NCI-H345 (cell line): Measurements from ENCODE around the gene ORM1.

Experiments used
- DNase-seq: peaks from one replicate; lab custom pipeline; 2025; lab: John Stamatoyannopoulos, UW

ORM1 gene

GRCh38 chr9:114344188-114344566, 21.3 kb downstream of the ORM1 start:
- DNase-seq, result no peak

GRCh38 chr9:114344692-114345091, 21.8 kb downstream of the ORM1 start:
- DNase-seq, result no peak

- DNase-seq, result no peak
These were observed 22.7 kb downstream of the ORM1 start for GRCh38 chr9:114345493-114346065.

GRCh38 chr9:114346146-114346545, 23.2 kb downstream of the ORM1 start:
- no peak for DNase-seq

GRCh38 chr9:114347675-114348074, 24.8 kb downstream of the ORM1 start:
- no peak for DNase-seq

- DNase-seq, result no peak
These were observed 25.5 kb downstream of the ORM1 start for GRCh38 chr9:114348261-114348905.

GRCh38 chr9:114348906-114349482, 26.1 kb downstream of the ORM1 start:
- DNase-seq, result no peak

- no peak for DNase-seq
These were observed 27.0 kb downstream of the ORM1 start for GRCh38 chr9:114349713-114350480.

GRCh38 chr9:114350636-114351401, 27.9 kb downstream of the ORM1 start:
- DNase-seq, result no peak

- no peak for DNase-seq
These were observed 29.0 kb downstream of the ORM1 start for GRCh38 chr9:114351932-114352331.

GRCh38 chr9:114355821-114356220, 32.9 kb downstream of the ORM1 start:
- no peak for DNase-seq

- DNase-seq, result no peak
These were observed 33.9 kb downstream of the ORM1 start for GRCh38 chr9:114356792-114357191.

GRCh38 chr9:114357360-114357759, 34.5 kb downstream of the ORM1 start:
- no peak for DNase-seq

- no peak for DNase-seq
These were observed 35.0 kb downstream of the ORM1 start for GRCh38 chr9:114357911-114358328.

- DNase-seq, result no peak
These were observed 36.9 kb downstream of the ORM1 start for GRCh38 chr9:114359801-114360200.

GRCh38 chr9:114361542-114361941, 38.6 kb downstream of the ORM1 start:
- DNase-seq, result no peak

- DNase-seq, result no peak
These were observed 39.5 kb downstream of the ORM1 start for GRCh38 chr9:114362394-114362793.

- no peak for DNase-seq
These were observed 40.5 kb downstream of the ORM1 start for GRCh38 chr9:114363424-114363823.

GRCh38 chr9:114364134-114365041, 41.5 kb downstream of the ORM1 start:
- no peak for DNase-seq

GRCh38 chr9:114365194-114365593, 42.3 kb downstream of the ORM1 start:
- no peak for DNase-seq
